Calu3 (cell line): Measurements from ENCODE around the gene CERT1. TPM values are rescaled to one million over a fixed set of nuclear protein-coding genes. Genes with fewer than 3 reads are reported as not detected.

Experiments used
- BruUV-seq: library from RNA; stranded (reverse); fragments of 400-500 nt; replicated peaks from 2 replicates; lab custom pipeline; 2021; lab: Mats Ljungman, UMichigan
- CTCF ChIA-PET: fragments of 300-600 bp; sonication (Branson Sonifier 250); formaldehyde crosslinking; loops from one replicate; lab custom pipeline; 2022; ENCODE audit warnings: antibody characterized with exemption; lab: Charles Lee
- DNase-seq: peaks from one replicate; pipeline ENCODE4 v3.0.0; 2022
- H3K27ac Mint-ChIP-seq: one replicate; pipeline ENCODE4 v1.8.0; 2022; ENCODE audit warnings: mixed read lengths; ENCODE audit not compliant: unreplicated experiment
- H3K27me3 Mint-ChIP-seq: one replicate; pipeline ENCODE4 v1.8.0; 2022; ENCODE audit warnings: mixed read lengths; ENCODE audit not compliant: unreplicated experiment
- H3K36me3 Mint-ChIP-seq: one replicate; pipeline ENCODE4 v1.8.0; 2022; ENCODE audit warnings: mild to moderate bottlenecking, moderate library complexity, mixed read lengths; ENCODE audit not compliant: insufficient read depth, unreplicated experiment
- H3K4me1 Mint-ChIP-seq: one replicate; pipeline ENCODE4 v1.8.0; 2022; ENCODE audit warnings: mild to moderate bottlenecking, low read depth, mixed read lengths; ENCODE audit not compliant: unreplicated experiment
- H3K4me3 Mint-ChIP-seq: one replicate; pipeline ENCODE4 v1.8.0; 2022; ENCODE audit warnings: mild to moderate bottlenecking, low read depth, moderate library complexity, mixed read lengths; ENCODE audit not compliant: unreplicated experiment
- H3K9me3 Mint-ChIP-seq: one replicate; pipeline ENCODE4 v1.8.0; 2022; ENCODE audit warnings: low read depth, mixed read lengths; ENCODE audit not compliant: unreplicated experiment
- intact Hi-C: fragments of 100-400 bp; cut with micrococcal nuclease; formaldehyde crosslinking; loops from one replicate; pipeline ENCODE4 v1.10.0; 2022; ENCODE audit not compliant: unreplicated experiment
- total RNA-seq: library from RNA; stranded (reverse); gene quantifications from 2 replicates; pipeline ENCODE4 v1.2.3, GENCODE V29; 2022
- TF ChIP-seq, protein P1 (sequence below): fragments of 200-600 bp; IDR thresholded peaks from one replicate; pipeline ENCODE4 v1.8.0; 2022; ENCODE audit warnings: antibody characterized with exemption; ENCODE audit not compliant: unreplicated experiment

CERT1 gene
- total RNA-seq, 1 experiment from 2014 or later, result 63.4 TPM

- no peak overlapping the region for H3K4me3 Mint-ChIP-seq
- H3K4me1 Mint-ChIP-seq, result no peaks in the 10 kb centered on the region
- intact Hi-C loops, result no loop called here
- no peak for DNase-seq
- no peaks in the 10 kb centered on the region for H3K27me3 Mint-ChIP-seq
- TF ChIP-seq, protein P1, sequence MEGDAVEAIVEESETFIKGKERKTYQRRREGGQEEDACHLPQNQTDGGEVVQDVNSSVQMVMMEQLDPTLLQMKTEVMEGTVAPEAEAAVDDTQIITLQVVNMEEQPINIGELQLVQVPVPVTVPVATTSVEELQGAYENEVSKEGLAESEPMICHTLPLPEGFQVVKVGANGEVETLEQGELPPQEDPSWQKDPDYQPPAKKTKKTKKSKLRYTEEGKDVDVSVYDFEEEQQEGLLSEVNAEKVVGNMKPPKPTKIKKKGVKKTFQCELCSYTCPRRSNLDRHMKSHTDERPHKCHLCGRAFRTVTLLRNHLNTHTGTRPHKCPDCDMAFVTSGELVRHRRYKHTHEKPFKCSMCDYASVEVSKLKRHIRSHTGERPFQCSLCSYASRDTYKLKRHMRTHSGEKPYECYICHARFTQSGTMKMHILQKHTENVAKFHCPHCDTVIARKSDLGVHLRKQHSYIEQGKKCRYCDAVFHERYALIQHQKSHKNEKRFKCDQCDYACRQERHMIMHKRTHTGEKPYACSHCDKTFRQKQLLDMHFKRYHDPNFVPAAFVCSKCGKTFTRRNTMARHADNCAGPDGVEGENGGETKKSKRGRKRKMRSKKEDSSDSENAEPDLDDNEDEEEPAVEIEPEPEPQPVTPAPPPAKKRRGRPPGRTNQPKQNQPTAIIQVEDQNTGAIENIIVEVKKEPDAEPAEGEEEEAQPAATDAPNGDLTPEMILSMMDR, result no peak
- no peaks in the 10 kb centered on the region for H3K9me3 Mint-ChIP-seq
- H3K36me3 Mint-ChIP-seq, result peaks cover 32% of the 10 kb centered on the region
- BruUV-seq, result no TSS peak
- H3K27ac Mint-ChIP-seq, result no peak overlapping the region
- CTCF ChIA-PET, result interaction anchor here (1.2 kb wide), 1 partner anchor 10 kb away, joined by 3 read pairs; no protein-coding TSS in a partner anchor
These were observed 136.0 kb downstream of the CERT1 start for GRCh38 chr5:75375414-75375813.

- BruUV-seq, result no TSS peak
- peak overlapping the region; percentile 36 for H3K27ac Mint-ChIP-seq
- H3K27me3 Mint-ChIP-seq, result no peaks in the 10 kb centered on the region
- peaks cover 22% of the 10 kb centered on the region for H3K36me3 Mint-ChIP-seq
- TF ChIP-seq, protein P1, result no peak
- H3K4me3 Mint-ChIP-seq, result no peak overlapping the region
- no peaks in the 10 kb centered on the region for H3K4me1 Mint-ChIP-seq
- CTCF ChIA-PET, result no interaction called here
- intact Hi-C loops, result no loop called here
- no peaks in the 10 kb centered on the region for H3K9me3 Mint-ChIP-seq
- no peak for DNase-seq
These were observed 137.0 kb downstream of the CERT1 start for GRCh38 chr5:75374394-75374814.

DNA sequence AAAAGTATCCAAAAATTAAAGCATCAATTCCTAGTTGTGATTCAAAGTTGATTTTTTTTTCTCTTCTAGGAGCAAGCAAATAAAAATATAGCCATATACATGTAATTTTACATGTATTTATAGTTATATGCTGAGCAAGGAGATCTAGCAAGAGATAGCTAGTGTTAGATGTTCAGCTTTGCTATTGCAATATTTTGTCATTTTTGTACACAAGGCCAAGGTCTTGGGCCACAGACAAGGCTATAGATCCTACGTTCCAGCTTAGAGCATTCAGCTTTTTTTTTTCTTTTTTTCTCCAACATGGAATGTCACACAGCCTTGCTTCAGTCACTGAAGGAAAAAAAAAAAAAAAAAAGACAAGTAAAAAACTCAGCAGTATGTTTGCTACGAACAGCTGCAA, 137.6 kb downstream of the CERT1 start:
- H3K27ac Mint-ChIP-seq, result no peak overlapping the region
- DNase-seq, result no peak
- H3K4me1 Mint-ChIP-seq, result no peaks in the 10 kb centered on the region
- H3K27me3 Mint-ChIP-seq, result no peaks in the 10 kb centered on the region
- intact Hi-C loops, result no loop called here
- no peaks in the 10 kb centered on the region for H3K9me3 Mint-ChIP-seq
- H3K36me3 Mint-ChIP-seq, result peaks cover 19% of the 10 kb centered on the region
- no peak overlapping the region for H3K4me3 Mint-ChIP-seq
- no TSS peak for BruUV-seq
- TF ChIP-seq, protein P1, result no peak
- CTCF ChIA-PET, result no interaction called here

DNA sequence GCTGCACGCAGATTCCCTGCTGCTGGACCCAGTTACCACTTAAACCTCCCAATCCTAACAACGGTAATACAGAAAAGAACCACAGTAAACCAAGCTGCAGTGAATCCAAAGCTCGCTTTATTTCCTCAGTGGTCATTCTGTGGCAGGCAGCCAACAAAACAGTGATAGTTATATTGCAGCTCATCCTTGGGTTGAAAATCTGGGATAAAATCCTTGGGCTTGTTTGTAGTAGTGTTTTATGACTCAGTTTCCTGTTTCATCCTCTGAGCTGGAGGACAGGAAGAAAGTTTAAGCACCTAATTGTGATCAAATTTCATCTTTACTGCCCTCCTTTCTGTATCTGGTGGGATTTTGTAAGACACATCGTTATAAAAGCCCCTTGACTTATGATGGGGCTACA, 143.0 kb downstream of the CERT1 start:
- intact Hi-C loops, result no loop called here
- BruUV-seq, result no TSS peak
- Mint-ChIP-seq H3K36me3 (peaks cover 48% of the 10 kb centered on the region), H3K27me3 (no peaks in the 10 kb centered on the region), H3K9me3 (no peaks in the 10 kb centered on the region), H3K4me1 (no peaks in the 10 kb centered on the region), H3K4me3 (no peak overlapping the region), H3K27ac (no peak overlapping the region)
- no peak for DNase-seq
- CTCF ChIA-PET, result no interaction called here
- TF ChIP-seq, protein P1, result no peak
